Epithelial cell of proximal tubule (primary cell): ENCODE results near the gene TAS1R2. TPM values are rescaled to one million over a fixed set of nuclear protein-coding genes. Genes with fewer than 3 reads are reported as not detected.
"Not testable (repeated sequence)": the region's sequence is repeated elsewhere in the genome, so short reads cannot be mapped to it uniquely, and the experiment has no call there.

Experiments
- DNase-seq: peaks from one replicate; pipeline ENCODE4 v3.0.0-alpha.2; 2011; ENCODE audit warnings: low read depth
- H3K4me3 ChIP-seq: 2 replicates; pipeline ENCODE4 v1.5.1; 2011; ENCODE audit warnings: low read depth, mild to moderate bottlenecking, low read length
- CTCF ChIP-seq: conservative IDR thresholded peaks from 2 replicates; pipeline ENCODE4 v1.5.1; 2012; ENCODE audit warnings: low read depth, mild to moderate bottlenecking, low read length
- total RNA-seq: library from RNA; depleted of rRNA; stranded (reverse); fragments of >200 nt; gene quantifications from 2 replicates; pipeline ENCODE4 v1.2.3, GENCODE V29; 2015

TAS1R2 gene
- total RNA-seq, 1 donor from 2014 or later, result not detected

GRCh38 chr1:18840145-18840544 is 19.3 kb downstream of the TAS1R2 start:
- no peak for TF ChIP-seq CTCF
- no peak overlapping the region for H3K4me3 ChIP-seq
- DNase-seq, result no peak

- no peak for DNase-seq
- no peak overlapping the region for H3K4me3 ChIP-seq
- TF ChIP-seq CTCF, result no peak
Measured at GRCh38 chr1:18836654-18837053, 22.8 kb downstream of the TAS1R2 start.

GRCh38 chr1:18832319-18832718 is 27.1 kb downstream of the TAS1R2 start:
- not testable (repeated sequence) for H3K4me3 ChIP-seq, DNase-seq

GRCh38 chr1:18831656-18832055 is 27.8 kb downstream of the TAS1R2 start:
- no peak for TF ChIP-seq CTCF
- no peak overlapping the region for H3K4me3 ChIP-seq
- DNase-seq, result no peak

GRCh38 chr1:18830596-18830995 is 28.9 kb downstream of the TAS1R2 start:
- DNase-seq, result no peak
- TF ChIP-seq CTCF, result no peak
- H3K4me3 ChIP-seq, result no peak overlapping the region

- TF ChIP-seq CTCF, result no peak
- DNase-seq, result no peak
- no peak overlapping the region for H3K4me3 ChIP-seq
Measured at GRCh38 chr1:18829671-18830070, 29.8 kb downstream of the TAS1R2 start.

GRCh38 chr1:18828224-18828623 is 31.2 kb downstream of the TAS1R2 start:
- H3K4me3 ChIP-seq, result no peak overlapping the region
- no peak for TF ChIP-seq CTCF
- DNase-seq, result no peak

GRCh38 chr1:18823438-18823837 is 36.0 kb downstream of the TAS1R2 start:
- TF ChIP-seq CTCF, result no peak
- H3K4me3 ChIP-seq, result no peak overlapping the region
- no peak for DNase-seq
